Stimulated activated naive CD8-positive, alpha-beta T cell treated with anti-CD3 and anti-CD28 coated beads, Interleukin-15, Interleukin-2, amounts not matched to agents 100 U/mL and 50 U/mL, for 24 hours (primary cell): ENCODE measurements around the gene KRT33A.

Experiments used
- ATAC-seq: fragments of 150-1000 bp; cut with Tn5 transposase; one replicate; pipeline ENCODE4 v1.10.0; 2021
- DNase-seq: peaks from one replicate; pipeline ENCODE4 v3.0.0; 2021

KRT33A gene

GRCh38 chr17:41329279-41329948, 21.2 kb downstream of the KRT33A start:
- DNase-seq (peak; percentile 40), ATAC-seq (peak; percentile 21)

- no peak for DNase-seq
- ATAC-seq = no peak
These were observed 22.4 kb downstream of the KRT33A start for GRCh38 chr17:41328207-41328606.

GRCh38 chr17:41327411-41328120, 23.1 kb downstream of the KRT33A start:
- DNase-seq (no peak), ATAC-seq (no peak)

- no peak for ATAC-seq
- DNase-seq = no peak
These were observed 24.2 kb downstream of the KRT33A start for GRCh38 chr17:41326173-41327145.

- DNase-seq (no peak), ATAC-seq (no peak)
These were observed 25.0 kb downstream of the KRT33A start for GRCh38 chr17:41325611-41326010.

GRCh38 chr17:41325126-41325525, 25.5 kb downstream of the KRT33A start:
- DNase-seq (no peak), ATAC-seq (no peak)

- ATAC-seq (no peak), DNase-seq (no peak)
These were observed 26.2 kb downstream of the KRT33A start for GRCh38 chr17:41324180-41325075.

GRCh38 chr17:41322903-41323895, 27.4 kb downstream of the KRT33A start:
- ATAC-seq (no peak), DNase-seq (no peak)

GRCh38 chr17:41322094-41322902, 28.3 kb downstream of the KRT33A start:
- ATAC-seq (peak; percentile 45), DNase-seq (no peak)

GRCh38 chr17:41318231-41318630, 32.4 kb downstream of the KRT33A start:
- ATAC-seq (no peak), DNase-seq (no peak)

- DNase-seq (no peak), ATAC-seq (no peak)
These were observed 34.7 kb downstream of the KRT33A start for GRCh38 chr17:41315814-41316445.

GRCh38 chr17:41315204-41315794, 35.3 kb downstream of the KRT33A start, which contains the start of gene KRTAP17-1:
Gene KRTAP17-1 (minus strand): TSS chr17:41315710. CDS start chr17:41315650, 60 bp downstream.
- no peak for DNase-seq
- ATAC-seq = no peak

- DNase-seq = no peak
These were observed 39.5 kb downstream of the KRT33A start for GRCh38 chr17:41311111-41311510.

GRCh38 chr17:41308918-41309359, 41.7 kb downstream of the KRT33A start, which contains the start of gene KRTAP16-1:
Gene KRTAP16-1 (minus strand): TSS chr17:41309309. CDS start chr17:41309253, 56 bp downstream.
- ATAC-seq (peak; percentile 62), DNase-seq (peak; percentile 36)

More at GRCh38 chr17:41311111-41311510, 39.5 kb downstream of the KRT33A start:
- no peak for ATAC-seq

GRCh38 chr17:41308251-41308917, 42.2 kb downstream of the KRT33A start:
- peak; percentile 54 for DNase-seq

GRCh38 chr17:41307647-41308046, 43.0 kb downstream of the KRT33A start:
- no peak for DNase-seq

More at GRCh38 chr17:41308251-41308917, 42.2 kb downstream of the KRT33A start:
- peak; percentile 77 for ATAC-seq

GRCh38 chr17:41304091-41304490, 46.5 kb downstream of the KRT33A start:
- no peak for ATAC-seq
- no peak for DNase-seq

More at GRCh38 chr17:41307647-41308046, 43.0 kb downstream of the KRT33A start:
- no peak for ATAC-seq
